K562 (cell line): ENCODE measurements around the gene LIX1. TPM values are rescaled to one million over a fixed set of nuclear protein-coding genes. Genes with fewer than 3 reads are reported as not detected.
"Not testable (repeated sequence)": the region's sequence is repeated elsewhere in the genome, so short reads cannot be mapped to it uniquely, and the experiment has no call there.

Experiments used
- ATAC-seq: fragments of 200-7000 bp; cut with Tn5 transposase; 3 replicates; pipeline ENCODE4 v1.9.1; 2020; ENCODE audit warnings: moderate library complexity
- BruUV-seq: library from RNA; stranded (reverse); fragments of 400-500 nt; replicated peaks from 2 replicates; lab custom pipeline; 2021; lab: Mats Ljungman, UMichigan
- CTCF ChIA-PET: fragments of 300-600 bp; formaldehyde crosslinking; extraction: SDS; loops from one replicate; lab custom pipeline; 2021; ENCODE audit warnings: low intra/inter-chr PET ratio; lab: Yijun Ruan, JAX
- POLR2A ChIA-PET: fragments of 300-600, 350-650 bp; sonication (Branson Sonifier 250); formaldehyde crosslinking; extraction: SDS; loops from one replicate; lab custom pipeline; 2021; ENCODE audit warnings: antibody characterized with exemption, inconsistent platforms; lab: Yijun Ruan, JAX
- DNase-seq, 4 experiments: peaks; one replicate each; pipeline versions ENCODE4 v3.0.0 to v3.0.0-alpha.2; 2011 to 2018; ENCODE audit warnings: low spot score in 3 of 4, mixed read lengths in 3 of 4; ENCODE audit errors: extremely low read depth in 1 of 4
- FAIRE-seq: peaks from 2 replicates; lab custom pipeline; 2011; peaks lifted over from hg19 to GRCh38; lab: Jason Lieb, UNC
- H2AFZ ChIP-seq: 2 replicates; pipeline ENCODE4 v1.6.0; 2011; ENCODE audit warnings: low read depth, low read length, control low read depth, inconsistent platforms
- H3K27ac ChIP-seq: fragments of 200-600 bp; 3 replicates; pipeline ENCODE4 v1.8.0; 2011; ENCODE audit warnings: low read depth, mild to moderate bottlenecking, control low read depth, inconsistent platforms, low read length, moderate library complexity, mixed read lengths; ENCODE audit errors: extremely low read depth
- H3K27me3 ChIP-seq, 2 experiments: fragments of 300-600 bp in 1 of 2; 2 replicates in 1 of 2; 3 replicates in 1 of 2; pipeline versions ENCODE4 v1.6.0 to v1.8.0; 2011; ENCODE audit warnings: inconsistent platforms in 2 of 2, low read length in 2 of 2, mild to moderate bottlenecking in 1 of 2, mixed read lengths in 1 of 2, moderate library complexity in 1 of 2; ENCODE audit not compliant: control insufficient read depth in 2 of 2, insufficient read depth in 2 of 2
- H3K36me3 ChIP-seq: fragments of 300-600 bp; 3 replicates; pipeline ENCODE4 v1.8.0; 2011; ENCODE audit warnings: mild to moderate bottlenecking, low read length, inconsistent platforms; ENCODE audit not compliant: control insufficient read depth, insufficient read depth
- H3K4me1 ChIP-seq, 2 experiments: fragments of 200-600 bp in 1 of 2; replicated peaks in 1 of 2; 2 replicates in 1 of 2; 3 replicates in 1 of 2; pipeline versions ENCODE4 v1.5.1 to v1.8.0; 2011; ENCODE audit warnings: inconsistent platforms in 2 of 2, low read length in 2 of 2, mild to moderate bottlenecking in 1 of 2, mixed read lengths in 1 of 2, moderate library complexity in 1 of 2; ENCODE audit not compliant: control insufficient read depth in 2 of 2, insufficient read depth in 2 of 2
- H3K4me2 ChIP-seq: 2 replicates; pipeline ENCODE4 v1.6.1; 2011; ENCODE audit warnings: low read length, control low read depth, inconsistent platforms, mixed read lengths; ENCODE audit not compliant: insufficient read depth
- H3K4me3 ChIP-seq: fragments of 200-600 bp; sonication (generic), shearing (Covaris generic); 2 replicates; pipeline ENCODE4 v1.5.1; 2016; ENCODE audit warnings: control low read depth, inconsistent platforms
- H3K79me2 ChIP-seq: fragments of 200-600 bp; 3 replicates; pipeline ENCODE4 v1.8.0; 2011; ENCODE audit warnings: low read length, inconsistent platforms; ENCODE audit not compliant: control insufficient read depth, insufficient read depth
- H3K9ac ChIP-seq, 2 experiments: 2 replicates each; pipeline versions ENCODE4 v1.6.0 to v1.6.1; 2011; ENCODE audit warnings: low read depth in 2 of 2, low read length in 2 of 2, control low read depth in 1 of 2, inconsistent platforms in 1 of 2, mild to moderate bottlenecking in 1 of 2, mixed read lengths in 1 of 2; ENCODE audit not compliant: insufficient read depth in 1 of 2
- H3K9me1 ChIP-seq: one replicate; pipeline ENCODE4 v1.6.0; 2011; ENCODE audit warnings: inconsistent platforms, mild to moderate bottlenecking, low read length, moderate library complexity; ENCODE audit not compliant: control insufficient read depth, insufficient read depth
- H3K9me3 ChIP-seq: replicated peaks from 2 replicates; pipeline ENCODE4 v1.5.1; 2011; ENCODE audit warnings: low read depth, low read length, inconsistent platforms; ENCODE audit not compliant: control insufficient read depth, insufficient read depth
- H4K20me1 ChIP-seq: replicated peaks from 2 replicates; pipeline ENCODE4 v1.6.1; 2011; ENCODE audit warnings: low read length, inconsistent platforms, mixed read lengths; ENCODE audit not compliant: control insufficient read depth, insufficient read depth
- CC2D1A ChIP-seq: fragments of 450-650 bp; IDR thresholded peaks from 2 replicates; pipeline ENCODE4 v1.6.1; 2017; ENCODE audit warnings: mild to moderate bottlenecking
- CHAMP1 ChIP-seq: fragments of 450-650 bp; IDR thresholded peaks from 2 replicates; pipeline ENCODE4 v1.6.1; 2016; ENCODE audit warnings: mild to moderate bottlenecking
- CXXC5 ChIP-seq: fragments of 250-450 bp; sonication (Bioruptor Pico); IDR thresholded peaks from 2 replicates; pipeline ENCODE4 v1.8.0; 2022; ENCODE audit warnings: inconsistent platforms, mild to moderate bottlenecking, moderate library complexity
- FOXJ3 ChIP-seq: sonication (generic); formaldehyde crosslinking; IDR thresholded peaks from 2 replicates; pipeline ENCODE4 v1.4.0; 2020; ENCODE audit warnings: mild to moderate bottlenecking, missing genetic modification reagents
- NFYB ChIP-seq: IDR thresholded peaks from 2 replicates; pipeline ENCODE4 v1.6.1; 2011; ENCODE audit warnings: mild to moderate bottlenecking, moderate library complexity; ENCODE audit not compliant: insufficient read length; ENCODE audit errors: extremely low read depth
- RBM25 ChIP-seq: fragments of 200-400 bp; formaldehyde crosslinking; IDR thresholded peaks from 2 replicates; pipeline ENCODE4 v1.6.1; 2018; ENCODE audit warnings: low read length, low read depth, moderate library complexity; ENCODE audit not compliant: severe bottlenecking
- SIN3A ChIP-seq, 2 experiments: fragments of 150-350 bp in 1 of 2; IDR thresholded peaks; 2 replicates each; pipeline ENCODE4 v1.6.1; 2011 to 2016; ENCODE audit warnings: borderline replicate concordance in 2 of 2, low read depth in 2 of 2, low read length in 2 of 2, mild to moderate bottlenecking in 2 of 2, moderate library complexity in 2 of 2; ENCODE audit not compliant: control insufficient read depth in 1 of 2
- SMAD3 ChIP-seq: fragments of 450-650 bp; formaldehyde crosslinking; conservative IDR thresholded peaks from 2 replicates; pipeline ENCODE4 v1.4.0; 2020; ENCODE audit warnings: mild to moderate bottlenecking
- SP1 ChIP-seq: sonication (generic); formaldehyde crosslinking; IDR thresholded peaks from 2 replicates; pipeline ENCODE4 v1.8.1; 2022; ENCODE audit warnings: mild to moderate bottlenecking, missing genetic modification reagents
- ZBTB33 ChIP-seq: sonication (generic); formaldehyde crosslinking; IDR thresholded peaks from 2 replicates; pipeline ENCODE4 v1.8.1; 2023; ENCODE audit warnings: mild to moderate bottlenecking, missing genetic modification reagents
- WGBS: fragments of 100-300 bp; shearing (Covaris generic); methylation state at CpG from one replicate; pipeline ENCODE4 v1.1.6; 2016; ENCODE audit warnings: low coverage, mixed read lengths; ENCODE audit not compliant: insufficient coverage; ENCODE audit errors: missing lambda C conversion rate; 5-methylcytosine and 5-hydroxymethylcytosine counted together
- in situ Hi-C: fragments of 300-500 bp; cut with MboI; formaldehyde crosslinking; loops from 4 replicates; pipeline ENCODE4 v1.15.0; 2018; ENCODE audit warnings: inconsistent platforms, mixed read lengths
- intact Hi-C: fragments of 100-400 bp; cut with micrococcal nuclease; formaldehyde crosslinking; loops from 2 replicates; pipeline ENCODE4 v1.14.2; 2022
- polyA plus RNA-seq, 8 experiments: library from polyadenylated mRNA; depleted of rRNA in 4 of 8; stranded (reverse) in 5 of 8; unstranded in 3 of 8; fragments of >200 nt; fragmentation: Nextera tagmentation in 2 of 8; fragmentation: Illumina TruSeq in 1 of 8; extraction: Ambion mirVana in 2 of 8; extraction: Trizol in 1 of 8; gene quantifications; 2 replicates each; pipeline versions ENCODE4 v1.2.1 to v1.2.3, GENCODE V29; 2011 to 2014; ENCODE audit warnings: inconsistent platforms in 1 of 8, missing spikeins in 1 of 8
- total RNA-seq, 7 experiments: library from RNA; depleted of rRNA in 6 of 7; stranded (reverse); fragments of >200 nt in 6 of 7; fragmentation: Illumina TruSeq in 2 of 7; extraction: Trizol in 2 of 7; gene quantifications; 2 replicates each; pipeline versions ENCODE4 v1.2.1 to v1.2.3, GENCODE V29; 2011 to 2021; ENCODE audit warnings: low replicate concordance in 1 of 7

LIX1 gene
- total and polyA plus RNA-seq, 9 of the 15 experiments (the other 6 are each of a cell fraction or from before 2014, with no cell fraction given), result 0.01 to 0.18 TPM; not detected in 7

GRCh38 chr5:97085459-97086181, 56.8 kb downstream of the LIX1 start:
- intact Hi-C loops, result no loop called here

GRCh38 chr5:97084782-97085458, 57.5 kb downstream of the LIX1 start:
- H3K9me3 ChIP-seq, H3K79me2 ChIP-seq, H3K9ac ChIP-seq, intact Hi-C loops, H3K36me3 ChIP-seq, H2AFZ ChIP-seq, H3K27ac ChIP-seq, H3K9me1 ChIP-seq, ATAC-seq, H3K4me2 ChIP-seq, BruUV-seq, H4K20me1 ChIP-seq, H3K4me3 ChIP-seq, CTCF ChIA-PET, POLR2A ChIA-PET, in situ Hi-C loops, FAIRE-seq, DNase-seq, H3K27me3 ChIP-seq: not testable (repeated sequence)
- TF ChIP-seq CC2D1A, result peak; percentile 57; the same call in 1 of the 2 replicates
- peak; percentile 75 for TF ChIP-seq SP1 (CRISPR knock-in tag)
- peak; percentile 44 for TF ChIP-seq RBM25
- 0 out of 2 replicates have a peak, but pooled peaks have one; percentile 45 for TF ChIP-seq CHAMP1
- TF ChIP-seq ZBTB33 (CRISPR knock-in tag), result 0 out of 2 replicates have a peak, but pooled peaks have one; percentile 18
- TF ChIP-seq NFYB, result peak; percentile 59
- H3K4me1 ChIP-seq, result peaks cover 0 to 16% of the 10 kb centered on the region in 2 experiments; a peak in 2 of 5 replicates
- WGBS, result 79% methylated on average over 16 of the region's 21 CpGs

More at GRCh38 chr5:97085459-97086181, 56.8 kb downstream of the LIX1 start:
- ChIA-PET CTCF (no interaction called here), POLR2A (no interaction called here)
- DNase-seq (no peak), ATAC-seq (no peak), FAIRE-seq (no peak)
- Histone ChIP-seq H3K9me3 (no peaks in the 10 kb centered on the region), H3K79me2 (peaks cover 13% of the 10 kb centered on the region; the same call in 2 of the 3 replicates), H4K20me1 (no peaks in the 10 kb centered on the region), H3K27ac (no peak overlapping the region), H2AFZ (no peak overlapping the region), H3K9ac (no peak overlapping the region), H3K4me3 (no peak overlapping the region), H3K9me1 (no peaks in the 10 kb centered on the region), H3K4me2 (no peak overlapping the region), H3K27me3 (no peaks in the 10 kb centered on the region), H3K36me3 (no peaks in the 10 kb centered on the region), H3K4me1 (peaks cover 0 to 23% of the 10 kb centered on the region in 2 experiments; a peak in 2 of 5 replicates)
- in situ Hi-C loops, result no loop called here
- WGBS, result 85% methylated on average over 9 of the region's 22 CpGs
- TF ChIP-seq CXXC5 (no peak), SMAD3 (CRISPR knock-in tag) (no peak), FOXJ3 (no peak), SIN3A (IDR thresholded peaks at IDR 0.05; ENCODE audit: borderline replicate concordance in 2 of 2, control insufficient read depth in 1 of 2, low read depth in 2 of 2, low read length in 2 of 2) (no peak)
- no TSS peak for BruUV-seq
